ENCODE data around the gene C1QTNF8.

The C1QTNF8 gene

DNA sequence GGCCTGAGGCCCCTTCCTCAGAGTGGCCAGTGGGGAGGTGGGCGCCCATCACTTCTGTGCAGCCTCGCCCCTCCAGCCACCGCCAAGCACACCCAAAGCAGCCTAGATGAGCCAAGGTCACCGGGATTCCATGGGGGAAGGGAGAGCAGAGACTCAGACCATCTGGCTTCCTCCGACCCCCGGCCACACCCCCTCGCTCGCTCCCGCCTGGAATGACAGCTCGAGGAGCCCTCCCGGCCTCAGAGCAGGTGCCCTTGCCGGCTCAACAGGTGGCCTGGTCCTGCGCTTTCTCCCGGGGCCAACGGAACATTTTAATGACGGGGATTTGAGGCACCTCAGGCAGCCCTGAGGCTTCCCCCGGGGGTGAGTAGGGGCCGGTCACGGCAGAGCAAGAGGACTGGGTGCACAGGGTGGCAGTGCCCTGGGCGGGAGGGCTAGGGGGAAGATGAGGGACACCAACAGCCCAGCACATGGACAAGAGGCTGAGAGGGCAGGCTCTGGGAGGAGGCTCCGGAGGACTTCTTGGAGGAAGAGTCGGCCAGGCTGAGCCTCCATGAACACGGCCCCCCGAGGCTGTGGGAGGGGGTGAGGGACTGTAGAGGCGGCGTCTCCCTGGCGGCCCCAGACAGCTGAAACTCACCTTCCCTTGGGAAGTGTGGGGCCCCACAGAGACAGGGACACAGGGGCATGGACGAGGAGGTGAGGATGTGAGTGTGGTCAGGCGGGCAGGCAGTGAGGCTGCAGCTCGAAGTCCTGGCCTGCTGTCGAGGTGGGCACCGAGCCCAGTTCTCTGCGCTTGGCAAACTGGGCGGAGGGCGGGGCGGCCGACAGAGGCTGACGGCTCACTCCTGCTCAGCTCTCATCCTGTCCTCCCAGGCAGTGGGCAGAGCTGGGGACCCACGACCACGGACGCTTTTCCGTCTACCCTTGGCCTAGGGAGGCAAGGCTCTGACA is 12.5 kb upstream of the C1QTNF8 start:
- DNase-seq (ENCODE audit: low spot score) = peak; percentile 73

DNA sequence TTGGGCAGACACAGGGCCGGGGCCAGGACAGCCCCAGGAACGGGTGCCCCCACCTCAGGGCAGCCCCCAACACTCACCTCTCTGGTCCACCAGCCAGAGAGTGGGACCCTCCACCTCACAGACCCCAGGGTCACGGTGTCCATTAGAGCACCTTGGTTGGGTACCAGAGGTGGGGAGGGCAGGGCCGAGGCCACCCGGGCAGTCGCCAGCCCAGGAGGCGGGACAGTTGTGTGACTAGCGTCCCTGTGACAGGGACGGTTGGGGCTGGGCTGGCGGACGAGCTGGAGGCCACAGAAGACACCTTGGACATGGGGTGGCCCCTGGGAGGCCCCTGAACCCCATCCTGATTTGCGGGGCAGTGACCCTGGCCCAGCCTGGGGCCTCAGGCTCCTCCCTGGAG is 11.7 kb upstream of the C1QTNF8 start:
- no peak for DNase-seq (ENCODE audit: low spot score)

DNA sequence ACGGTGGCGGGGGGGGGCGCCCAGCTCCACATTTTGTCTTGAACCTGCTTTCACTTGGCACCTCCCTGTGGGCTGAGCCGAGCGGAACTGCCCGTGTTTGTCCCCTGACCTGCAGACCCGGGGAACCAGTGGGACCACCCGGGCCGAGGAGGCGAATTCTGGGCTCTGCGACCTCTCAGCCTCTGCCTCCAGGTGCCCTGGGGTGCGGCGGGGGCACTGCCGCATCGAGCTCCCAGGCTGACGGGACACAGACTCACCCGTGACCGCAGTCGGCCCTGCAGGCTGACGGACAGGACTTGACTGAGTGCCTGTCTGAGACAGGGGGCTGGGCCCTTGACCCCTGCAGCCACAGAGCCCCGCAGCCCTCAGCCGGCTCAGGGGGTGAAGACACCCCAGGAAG is 11.1 kb upstream of the C1QTNF8 start:
- no peak for DNase-seq (ENCODE audit: low spot score)

DNA sequence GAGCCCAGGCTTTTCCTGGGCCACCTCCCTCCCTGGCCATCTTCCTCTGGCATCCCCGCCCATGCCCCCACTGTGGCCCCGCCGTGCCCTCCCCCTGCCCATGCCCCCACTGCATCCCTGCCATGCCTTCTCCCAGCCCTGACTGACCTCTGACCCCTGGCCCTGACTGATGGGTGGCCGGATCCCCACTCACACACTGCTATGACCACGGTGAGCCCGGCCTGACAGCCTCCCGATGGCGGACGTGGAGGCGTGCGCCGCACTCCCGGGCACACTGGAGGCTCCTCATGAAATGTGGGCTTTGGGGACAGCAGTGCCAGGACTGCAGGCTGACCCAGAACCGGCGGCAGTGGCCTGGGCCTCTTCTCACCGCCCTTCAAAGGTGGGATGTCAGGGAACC is 10.6 kb upstream of the C1QTNF8 start:
- no peak for DNase-seq (ENCODE audit: low spot score)

DNA sequence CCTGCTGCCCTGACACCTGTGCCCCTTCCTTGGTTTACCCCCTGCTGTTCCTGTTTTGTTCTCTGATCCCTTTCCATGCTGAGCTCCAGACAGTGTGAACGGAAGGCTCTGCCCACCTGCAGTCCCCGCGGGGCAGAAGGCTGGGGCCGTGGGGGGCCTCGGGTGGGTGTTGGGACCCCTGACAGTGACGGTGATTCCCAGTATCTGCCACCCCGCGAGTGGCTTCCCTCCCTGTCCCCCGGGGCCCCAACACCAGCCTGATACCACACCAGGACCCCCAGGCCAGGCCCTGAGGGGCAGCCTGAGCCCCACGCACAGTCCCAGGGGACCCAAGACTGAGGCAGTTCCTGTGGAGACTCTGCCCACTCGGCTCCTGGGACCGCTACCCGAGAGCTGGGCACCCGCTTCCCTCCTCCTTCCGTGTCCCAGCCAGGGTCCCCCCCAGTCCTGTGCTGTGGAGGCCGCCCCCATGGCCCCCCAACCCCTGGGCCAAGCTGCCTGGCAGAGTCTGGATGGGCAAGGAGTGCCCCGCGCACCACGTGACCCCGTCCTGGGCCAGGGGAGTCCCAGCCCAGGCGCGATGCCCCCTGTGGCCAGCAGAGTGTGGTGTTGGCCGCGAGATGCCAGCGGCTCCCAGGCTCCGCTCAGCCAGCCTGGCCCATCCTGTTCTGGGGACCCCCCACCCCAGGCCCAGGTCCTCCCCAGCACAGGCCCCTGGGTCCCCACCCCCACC is 10.0 kb upstream of the C1QTNF8 start:
- DNase-seq (ENCODE audit: low spot score) = peak; percentile 96

DNA sequence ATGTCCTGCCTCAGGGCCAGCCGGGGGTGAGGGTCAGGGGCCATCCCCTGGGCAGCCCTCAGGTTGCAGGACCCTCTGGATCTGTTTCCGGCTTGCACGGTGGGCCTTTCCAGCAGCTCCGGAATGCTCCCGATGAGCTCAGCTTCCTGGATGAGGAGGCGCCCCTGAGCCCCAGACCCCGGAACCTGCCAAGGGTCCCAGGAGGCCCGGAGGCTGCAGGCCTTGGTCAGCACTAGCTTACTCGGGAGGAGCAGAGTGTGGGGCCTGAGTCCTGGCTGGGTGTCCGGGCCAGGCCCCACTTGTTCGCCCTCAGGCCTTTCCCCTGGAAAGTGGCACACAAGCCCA is 7.6 kb upstream of the C1QTNF8 start:
- no peak for DNase-seq (ENCODE audit: low spot score)

DNA sequence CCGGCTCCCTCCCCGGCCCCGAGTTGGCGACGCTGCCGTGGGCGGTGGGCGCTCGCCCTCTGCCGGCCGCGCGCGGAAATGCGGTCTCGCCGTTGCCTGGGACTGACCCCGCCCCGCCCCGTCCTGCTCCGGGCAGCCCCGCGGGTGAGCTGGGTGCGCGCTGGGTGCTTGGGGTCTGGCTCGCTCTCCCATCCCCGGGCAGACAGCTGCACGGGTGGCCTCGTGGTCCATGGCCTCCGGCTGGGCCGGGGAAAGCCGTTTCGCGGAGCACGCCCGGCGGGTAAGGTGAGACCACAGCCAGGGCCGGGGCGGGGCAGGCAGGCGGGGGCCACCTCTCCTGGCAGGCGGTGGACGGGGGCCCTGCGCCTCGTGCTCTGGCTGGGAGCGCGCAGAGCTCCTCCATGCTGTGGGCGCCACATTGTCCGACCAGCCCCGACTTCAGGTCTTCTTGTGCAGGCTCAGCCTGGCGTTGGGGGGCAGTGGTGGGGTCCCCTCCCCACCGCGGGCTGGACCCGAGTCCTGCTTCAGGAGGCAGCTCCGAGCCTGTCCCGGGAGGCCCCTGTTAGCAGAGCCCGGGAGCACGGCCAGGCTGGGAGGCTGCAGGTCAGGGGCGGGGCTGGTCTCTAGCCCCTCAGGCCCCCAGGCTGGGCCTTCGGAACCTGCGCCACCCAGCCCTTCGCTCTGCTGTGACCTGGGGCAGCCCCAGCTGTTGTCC is 7.0 kb upstream of the C1QTNF8 start:
- DNase-seq (ENCODE audit: low spot score) = peak; percentile 91

DNA sequence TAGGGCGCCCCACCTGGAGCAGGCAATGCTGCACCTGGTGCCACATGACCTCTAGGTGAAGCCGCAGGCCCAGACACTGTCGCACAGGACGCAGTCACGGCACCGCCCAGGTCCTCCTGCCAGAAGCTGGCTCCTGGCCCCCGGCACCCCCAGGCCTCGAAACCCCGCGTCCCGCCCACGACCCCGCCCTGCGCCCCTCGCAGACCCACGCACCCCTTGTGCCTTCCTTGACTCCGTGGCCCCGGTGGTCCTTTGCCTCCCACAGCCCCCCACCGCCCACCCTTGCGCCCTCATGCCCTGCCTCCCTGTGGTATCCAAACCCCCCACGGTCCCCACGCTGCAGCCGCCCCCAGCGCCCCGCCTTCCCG is 6.3 kb upstream of the C1QTNF8 start:
- DNase-seq (ENCODE audit: low spot score) = no peak

DNA sequence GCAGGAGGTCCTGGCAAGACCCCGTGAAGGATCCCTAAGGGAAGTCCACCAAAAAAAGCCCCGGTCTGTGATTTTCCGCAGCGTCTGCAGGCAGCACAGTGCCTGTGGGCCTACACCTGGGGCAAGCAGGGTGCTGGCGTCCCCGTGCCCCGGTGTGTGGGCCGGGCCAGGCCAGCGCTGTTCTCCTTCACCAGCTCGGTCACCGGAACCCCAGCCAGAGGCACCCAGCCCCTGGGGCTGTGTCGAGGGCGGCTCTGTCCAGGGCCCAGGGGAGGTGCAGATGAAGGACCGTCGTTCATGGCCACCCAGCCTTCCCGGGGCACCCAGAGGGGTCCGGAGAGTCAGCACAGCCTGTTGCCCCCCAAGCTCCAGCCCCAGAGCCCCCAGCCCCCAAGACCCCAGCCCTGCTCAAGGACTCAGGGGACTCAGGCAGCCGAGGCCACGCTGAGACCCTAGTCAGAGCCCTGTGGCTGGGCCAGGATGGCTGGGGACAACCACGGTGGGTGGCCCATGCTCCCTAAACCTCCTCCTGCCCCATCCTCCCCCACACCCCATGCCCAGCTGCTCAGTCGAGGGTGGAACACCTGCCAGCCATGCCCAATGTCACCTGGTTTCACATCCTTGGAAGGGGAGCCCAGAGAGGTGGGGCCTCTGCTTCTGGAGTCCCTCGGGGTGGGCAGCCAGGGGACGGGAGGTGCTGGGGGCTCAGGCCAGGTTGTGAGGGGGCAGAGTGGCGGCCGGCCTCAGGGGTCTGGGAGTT is 5.7 kb upstream of the C1QTNF8 start:
- DNase-seq (ENCODE audit: low spot score) = no peak

DNA sequence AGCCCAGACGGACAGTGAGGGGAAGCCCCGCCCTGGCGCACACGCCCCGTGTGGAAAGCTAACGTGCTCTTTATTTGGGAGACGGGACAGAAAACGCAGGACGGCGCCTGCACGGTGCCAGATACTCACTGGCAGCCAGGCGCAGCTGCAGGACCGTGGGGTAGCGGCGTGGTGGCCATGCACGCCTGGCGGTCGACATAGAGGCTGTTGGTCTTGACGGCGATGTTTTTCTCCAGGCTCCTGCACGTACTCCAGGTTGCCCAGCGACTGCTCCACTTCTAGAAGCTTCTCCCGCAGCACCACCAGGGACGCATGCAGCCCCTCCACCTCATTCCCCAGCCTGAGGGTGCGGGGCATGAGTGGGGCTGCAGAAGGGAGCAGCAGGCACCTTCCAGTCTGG is 5.1 kb upstream of the C1QTNF8 start:
- DNase-seq (ENCODE audit: low spot score) = no peak

DNA sequence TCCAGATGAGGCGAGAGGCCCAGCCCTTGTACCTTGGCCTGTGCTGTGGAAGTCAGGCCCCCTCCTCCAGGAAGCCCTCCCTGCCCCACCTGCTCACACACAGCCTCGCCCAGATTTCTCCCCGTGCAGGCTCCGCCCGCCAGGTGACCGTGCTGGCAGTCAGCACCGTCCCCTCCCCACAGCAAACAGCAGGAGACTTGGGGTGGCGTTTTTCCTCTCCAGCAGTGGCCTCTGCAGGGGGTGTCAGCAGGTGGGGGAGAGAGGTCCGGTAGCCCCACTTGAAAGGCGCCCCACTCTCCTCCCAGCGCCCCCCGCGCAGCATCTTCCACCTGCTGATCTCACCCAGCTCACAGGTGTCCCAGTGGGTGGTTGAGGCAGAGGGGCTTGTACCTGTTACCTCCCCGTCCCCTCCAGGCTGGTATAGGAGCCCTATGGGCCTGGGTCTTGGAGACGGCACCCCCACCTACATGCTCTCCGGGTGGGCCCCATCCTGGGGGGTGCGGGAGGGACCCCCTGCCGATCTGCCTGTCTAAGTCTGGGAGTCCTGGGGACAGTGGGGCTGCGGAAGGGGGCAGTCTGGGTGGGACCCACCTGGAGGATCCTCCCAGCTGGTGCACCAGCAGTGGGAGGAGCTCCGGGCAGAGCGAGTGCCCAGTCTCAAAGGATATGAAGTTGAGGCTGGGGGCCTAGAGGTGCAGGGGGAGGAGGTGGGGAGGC is 4.2 kb upstream of the C1QTNF8 start:
- DNase-seq (ENCODE audit: low spot score) = no peak

DNA sequence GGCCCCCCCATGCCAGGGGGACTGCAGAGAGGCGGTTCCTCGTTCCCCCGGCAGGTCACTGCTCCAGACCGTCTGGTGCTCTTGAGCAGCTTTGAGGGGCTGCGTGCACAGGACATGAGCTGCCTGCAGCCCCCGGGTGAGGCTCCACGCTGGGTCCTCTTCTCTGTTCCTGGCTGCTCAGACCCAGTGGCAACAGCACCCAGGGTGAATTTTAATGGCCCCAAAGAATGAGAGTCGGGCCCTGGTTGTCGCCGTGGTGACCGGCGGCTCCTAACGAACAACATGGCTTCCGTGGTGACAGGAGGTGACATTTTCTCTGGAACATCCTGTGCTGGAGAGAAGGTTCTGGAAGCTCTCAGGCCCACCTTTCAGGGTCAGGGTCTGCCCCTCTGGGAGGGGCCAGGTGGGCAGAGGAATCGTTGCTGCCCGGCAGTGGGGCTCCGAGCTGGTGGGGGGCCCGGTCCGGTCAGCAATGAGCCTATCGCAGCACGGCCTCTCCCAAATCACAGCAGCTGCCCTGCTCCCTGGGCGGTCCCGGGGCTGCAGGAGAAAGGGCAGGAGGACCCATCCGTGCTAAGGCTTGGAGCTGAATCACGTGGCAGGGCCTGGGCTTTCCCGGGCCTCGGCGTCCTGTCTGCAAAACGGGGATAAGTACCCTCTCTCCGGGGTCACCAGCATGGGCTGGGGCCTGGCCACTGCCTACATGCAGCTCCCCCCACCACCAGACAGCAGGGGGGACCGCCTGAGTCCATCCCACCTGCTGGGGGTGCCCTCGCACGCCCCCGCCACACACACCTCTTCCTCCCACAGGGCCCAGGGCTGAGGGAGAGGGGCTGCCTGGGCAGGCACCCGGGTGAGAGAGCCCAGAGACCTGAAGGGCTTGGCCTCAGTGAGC is 3.4 kb upstream of the C1QTNF8 start:
- no peak for DNase-seq (ENCODE audit: low spot score)

DNA sequence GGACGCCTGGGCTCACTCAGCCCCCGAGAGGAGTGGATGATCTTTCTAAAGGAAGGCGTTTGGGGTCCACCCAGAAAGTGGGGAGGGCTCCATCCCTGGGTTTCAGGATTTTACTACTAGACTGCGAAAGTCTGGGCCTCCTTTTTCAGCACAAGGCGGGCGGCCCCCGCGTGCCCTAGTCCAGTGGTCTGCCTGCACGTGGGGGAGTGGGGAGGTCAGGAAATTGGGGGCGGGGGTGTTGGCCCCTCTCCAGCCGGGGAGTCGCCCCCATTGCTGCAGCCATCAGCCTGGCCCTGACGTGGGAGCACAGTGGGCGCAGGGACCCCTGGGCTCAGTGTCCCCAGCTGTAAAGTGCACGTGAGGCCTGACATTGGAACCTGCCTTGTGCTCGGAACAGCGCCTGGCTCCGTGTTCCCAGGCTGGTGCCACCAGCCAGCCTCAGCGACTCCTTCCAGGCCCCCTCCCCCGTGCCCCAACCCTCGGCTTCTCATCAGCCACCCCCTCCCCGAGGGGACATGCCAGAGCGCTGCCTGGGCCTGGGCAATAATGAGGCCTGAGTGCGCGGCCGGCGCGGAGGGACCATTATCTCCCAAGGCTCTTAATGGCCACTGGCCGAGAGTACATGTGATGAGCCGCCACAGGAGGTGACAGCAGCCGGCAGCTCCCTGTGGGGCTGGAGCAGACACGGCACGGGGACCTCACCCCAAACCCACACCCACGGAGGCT is 2.4 kb upstream of the C1QTNF8 start:
- DNase-seq (ENCODE audit: low spot score) = no peak

DNA sequence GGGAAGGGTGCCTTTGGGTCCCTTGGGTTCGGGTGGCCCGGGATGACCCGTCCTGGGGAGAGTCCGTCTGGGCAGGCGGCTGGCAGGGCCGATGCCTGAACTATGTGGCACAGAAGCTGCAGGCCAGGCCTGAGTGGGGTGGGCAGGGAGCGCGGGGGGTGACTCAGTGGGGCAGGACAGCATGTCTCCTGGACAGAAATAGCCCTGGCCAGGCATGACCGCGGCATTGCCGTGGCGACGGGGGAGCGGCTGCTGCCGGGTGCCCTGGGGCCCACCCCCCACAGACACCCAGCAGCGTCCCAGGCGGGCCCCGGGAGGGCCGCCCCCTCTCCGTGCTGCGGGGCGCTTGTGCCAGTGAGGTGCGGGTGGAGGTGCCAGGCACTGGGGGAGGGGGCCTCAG is 1.8 kb upstream of the C1QTNF8 start:
- DNase-seq (ENCODE audit: low spot score) = peak; percentile 70

DNA sequence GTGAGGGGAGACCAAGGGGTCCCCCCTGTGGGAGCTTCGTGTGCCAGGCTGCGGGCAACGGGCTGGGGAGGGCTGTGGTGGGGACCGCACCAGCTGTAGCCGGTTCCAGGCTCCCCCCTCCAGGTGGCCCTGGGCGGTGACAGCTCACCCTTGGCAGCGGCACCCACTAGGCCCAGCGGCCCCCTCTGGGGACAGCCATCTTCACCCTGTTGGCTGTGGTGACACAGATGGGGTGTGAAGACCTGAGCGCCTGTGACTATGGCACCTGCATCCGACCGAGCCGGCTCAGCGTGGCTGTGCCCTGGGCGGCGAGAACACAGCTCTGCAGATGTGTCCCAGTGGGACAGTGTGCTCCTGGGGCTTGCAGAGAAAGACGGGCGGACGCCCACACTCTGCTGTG is 1.1 kb upstream of the C1QTNF8 start:
- DNase-seq (ENCODE audit: low spot score) = no peak

DNA sequence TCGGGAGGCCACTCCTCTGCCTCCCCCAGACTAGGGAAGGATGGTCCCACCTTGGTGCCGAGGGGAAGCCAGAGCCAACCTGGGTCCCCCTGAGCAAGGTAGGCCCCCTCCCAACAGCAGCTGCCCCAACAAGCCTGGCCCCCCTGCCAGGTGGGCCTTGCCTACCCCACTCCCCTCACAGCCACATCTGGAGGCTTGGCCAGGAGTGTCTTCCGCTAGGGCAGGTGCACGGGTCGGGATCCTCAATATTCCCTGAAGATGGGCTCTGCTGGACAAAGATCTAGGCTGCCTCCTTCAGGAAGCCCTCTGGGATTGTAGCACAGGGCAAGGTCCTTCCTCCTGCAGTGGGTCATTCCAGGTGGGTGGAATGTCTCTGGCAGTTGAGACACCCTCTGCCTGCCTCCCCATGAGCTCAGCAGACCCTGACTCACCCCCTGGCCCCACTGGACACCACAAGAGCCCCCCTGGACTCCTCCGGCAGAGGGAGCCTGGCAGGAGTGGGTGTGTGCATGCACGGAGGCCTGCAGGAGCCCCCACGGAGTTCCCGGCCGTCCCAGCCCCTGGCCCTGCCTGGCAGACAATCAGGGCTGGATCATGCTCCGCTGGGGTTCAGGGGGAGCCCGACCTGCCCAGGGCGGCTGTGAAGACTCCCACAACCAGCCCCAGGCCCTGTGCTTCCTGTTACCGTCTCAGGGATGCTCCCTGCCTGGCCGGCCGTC is 435 bp downstream of the C1QTNF8 start:
- no peak for DNase-seq (ENCODE audit: low spot score)

DNA sequence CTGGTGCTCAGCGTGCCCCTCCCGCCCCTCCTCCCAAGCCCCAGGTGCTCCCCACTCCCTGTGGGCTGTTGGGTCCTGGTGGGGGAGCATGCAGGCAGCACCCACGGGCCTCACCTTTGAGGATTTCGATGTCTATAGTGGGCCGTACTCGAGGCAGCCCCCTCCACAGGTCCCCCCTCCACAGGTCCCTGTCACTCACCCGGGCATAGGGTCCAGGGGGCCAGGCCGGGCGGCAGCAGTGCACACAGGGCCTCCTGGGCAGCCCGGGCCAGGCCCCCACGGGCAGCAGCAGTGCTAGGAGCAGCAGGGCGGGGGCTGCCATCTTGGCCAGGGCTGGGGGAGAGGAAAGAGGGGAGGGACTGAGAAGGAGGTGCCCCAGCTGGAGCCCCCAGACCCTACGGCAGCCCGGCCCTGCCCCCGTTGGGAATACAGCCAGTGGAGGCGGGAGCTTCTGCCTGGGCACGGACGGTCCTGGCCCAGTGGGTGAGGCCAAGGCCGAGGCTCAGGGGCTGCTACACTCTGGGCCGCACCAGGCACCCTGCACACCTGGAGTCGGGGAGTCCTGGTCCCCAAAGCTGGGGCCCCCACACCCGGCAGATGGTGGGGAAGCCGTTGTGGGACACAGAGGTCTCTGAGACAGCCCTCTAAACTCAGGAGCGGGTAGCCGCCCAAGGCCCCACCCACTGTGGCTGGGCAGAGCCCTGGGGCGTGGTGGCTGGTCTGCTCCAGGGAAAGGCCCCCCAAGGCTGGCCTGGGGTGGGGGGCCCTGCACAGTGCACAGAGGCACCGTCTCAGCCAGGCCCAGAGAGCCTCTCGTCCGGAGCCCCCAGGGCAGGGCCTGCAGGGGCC is 1.2 kb downstream of the C1QTNF8 start:
- no peak for DNase-seq (ENCODE audit: low spot score)

DNA sequence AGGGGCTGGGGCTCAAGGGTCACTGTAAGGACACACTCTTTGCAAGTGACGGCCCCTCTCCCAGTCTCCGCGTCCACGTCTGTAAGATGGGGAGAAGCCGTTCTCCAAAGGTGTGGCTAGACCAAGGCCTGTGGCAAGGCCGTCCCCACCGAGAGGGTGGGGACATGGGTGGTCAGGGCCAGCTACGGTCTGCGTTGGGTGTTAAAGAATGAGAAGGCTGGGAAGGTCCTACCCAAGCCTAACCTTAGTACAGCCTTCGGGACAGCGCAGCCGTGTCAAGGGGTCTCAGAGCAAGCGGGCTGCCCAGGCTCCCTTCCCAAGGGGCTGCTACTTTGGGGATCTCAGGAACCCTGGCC is 1.9 kb downstream of the C1QTNF8 start:
- DNase-seq (ENCODE audit: low spot score) = no peak

Data from AG08396 (cell line).